ENCODE measurements around the gene TGFB2. TPM values are rescaled to one million over a fixed set of nuclear protein-coding genes. Genes with fewer than 3 reads are reported as not detected.

The TGFB2 gene
- total RNA-seq, 4 donors from 2014 or later, result 0.40 to 1.9 (median 0.57) TPM

DNA sequence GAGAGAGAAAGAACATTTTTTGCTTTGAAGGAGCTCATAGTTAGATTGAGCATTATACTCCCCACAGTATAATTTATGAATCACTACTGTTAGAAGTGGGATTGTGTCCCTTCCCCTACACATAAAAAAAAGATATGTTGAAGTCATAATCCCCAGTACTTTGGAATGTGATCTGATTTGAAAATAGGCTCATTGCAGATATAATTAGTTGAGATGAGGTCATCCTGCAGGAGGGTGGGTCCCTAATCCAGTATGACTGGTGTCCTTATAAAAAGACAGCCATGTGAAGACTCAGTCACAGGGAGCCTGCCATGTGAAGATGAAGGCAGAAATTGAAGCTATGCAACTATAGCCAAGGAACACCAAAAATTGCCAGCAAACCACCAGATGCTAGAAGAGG lies 76.4 kb downstream of the TGFB2 start:
- intact Hi-C loops (cut with DNase I), result no loop called here

DNA sequence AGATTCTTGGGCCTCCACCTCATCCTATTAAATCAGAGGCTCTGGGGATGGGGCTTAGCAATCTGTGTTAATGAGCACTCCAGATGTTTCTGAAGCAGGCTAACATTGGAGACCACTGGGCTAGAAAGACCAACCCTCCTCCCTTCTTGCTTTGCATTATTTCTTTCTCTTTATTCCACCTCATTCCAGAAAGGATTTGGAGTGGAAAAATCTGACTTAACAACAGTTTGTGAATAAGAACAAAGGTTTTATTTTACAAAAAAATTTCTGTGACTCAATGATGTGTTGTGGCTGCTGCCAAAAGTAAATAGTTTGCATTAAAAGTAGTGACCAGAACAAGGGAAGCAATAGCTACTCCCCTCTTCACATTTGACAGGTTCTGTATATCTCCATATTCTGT lies 79.4 kb downstream of the TGFB2 start:
- no peaks in the 10 kb centered on the region for H3K27me3 ChIP-seq
- no peak for DNase-seq
- H3K36me3 ChIP-seq, result no peaks in the 10 kb centered on the region
- H3K9me3 ChIP-seq, result no peaks in the 10 kb centered on the region
- H3K4me3 ChIP-seq, result no peak overlapping the region
- TF ChIP-seq, protein P1, sequence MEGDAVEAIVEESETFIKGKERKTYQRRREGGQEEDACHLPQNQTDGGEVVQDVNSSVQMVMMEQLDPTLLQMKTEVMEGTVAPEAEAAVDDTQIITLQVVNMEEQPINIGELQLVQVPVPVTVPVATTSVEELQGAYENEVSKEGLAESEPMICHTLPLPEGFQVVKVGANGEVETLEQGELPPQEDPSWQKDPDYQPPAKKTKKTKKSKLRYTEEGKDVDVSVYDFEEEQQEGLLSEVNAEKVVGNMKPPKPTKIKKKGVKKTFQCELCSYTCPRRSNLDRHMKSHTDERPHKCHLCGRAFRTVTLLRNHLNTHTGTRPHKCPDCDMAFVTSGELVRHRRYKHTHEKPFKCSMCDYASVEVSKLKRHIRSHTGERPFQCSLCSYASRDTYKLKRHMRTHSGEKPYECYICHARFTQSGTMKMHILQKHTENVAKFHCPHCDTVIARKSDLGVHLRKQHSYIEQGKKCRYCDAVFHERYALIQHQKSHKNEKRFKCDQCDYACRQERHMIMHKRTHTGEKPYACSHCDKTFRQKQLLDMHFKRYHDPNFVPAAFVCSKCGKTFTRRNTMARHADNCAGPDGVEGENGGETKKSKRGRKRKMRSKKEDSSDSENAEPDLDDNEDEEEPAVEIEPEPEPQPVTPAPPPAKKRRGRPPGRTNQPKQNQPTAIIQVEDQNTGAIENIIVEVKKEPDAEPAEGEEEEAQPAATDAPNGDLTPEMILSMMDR (IDR thresholded peaks at IDR 0.05), result no peak
- TF ChIP-seq POLR2A (IDR thresholded peaks at IDR 0.05), result no peak
- intact Hi-C loops (cut with DNase I), result no loop called here
- H3K27ac ChIP-seq, result no peak overlapping the region
- H3K4me1 ChIP-seq, result no peaks in the 10 kb centered on the region

More for the DNA sequence above, 76.4 kb downstream of the TGFB2 start:
- Histone ChIP-seq H3K27ac (no peak overlapping the region), H3K4me3 (no peak overlapping the region), H3K4me1 (no peaks in the 10 kb centered on the region), H3K36me3 (no peaks in the 10 kb centered on the region), H3K27me3 (no peaks in the 10 kb centered on the region), H3K9me3 (no peaks in the 10 kb centered on the region)
- DNase-seq, result no peak
- TF ChIP-seq, protein P1 (IDR thresholded peaks at IDR 0.05), result no peak
- TF ChIP-seq POLR2A (IDR thresholded peaks at IDR 0.05), result no peak

DNA sequence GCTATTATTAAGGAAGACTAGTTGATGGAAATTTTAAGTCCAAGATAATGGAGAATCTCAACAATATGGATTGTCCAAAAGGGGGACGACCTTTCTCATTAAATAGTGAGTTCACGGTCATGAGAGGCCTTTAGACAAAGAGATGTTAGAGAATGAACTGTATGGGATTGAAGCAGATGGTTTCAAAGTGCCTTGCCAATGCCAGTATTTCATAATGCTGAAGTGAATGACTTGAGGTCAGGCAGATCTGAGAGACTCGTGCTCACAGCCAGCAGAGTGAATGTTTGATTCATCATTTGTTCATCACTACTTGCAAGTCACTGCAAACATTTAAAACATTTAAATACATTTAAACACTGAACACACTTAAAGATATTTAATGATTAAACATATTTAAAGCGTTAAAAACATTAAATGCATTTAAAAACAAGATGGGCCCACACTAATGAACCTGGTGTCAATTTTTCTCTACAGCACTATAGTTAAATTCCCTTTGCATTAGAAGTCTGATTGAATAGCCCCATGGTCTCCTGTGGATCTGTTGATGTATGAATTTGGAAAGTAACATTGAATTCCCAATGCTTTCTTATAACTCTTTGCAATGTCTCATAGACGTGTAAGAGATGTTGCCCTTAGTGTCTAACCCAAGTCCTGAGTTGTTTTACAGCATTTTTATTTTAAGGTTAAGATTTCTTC lies 80.7 kb downstream of the TGFB2 start:
- H3K4me1 ChIP-seq, result no peaks in the 10 kb centered on the region
- no peaks in the 10 kb centered on the region for H3K36me3 ChIP-seq
- WGBS, 2 donors, result 57 to 63% methylated on average over 5 of the region's 5 CpGs
- TF ChIP-seq, protein P1 (IDR thresholded peaks at IDR 0.05), result no peak
- no peak for TF ChIP-seq POLR2A (IDR thresholded peaks at IDR 0.05)
- H3K27me3 ChIP-seq, result no peaks in the 10 kb centered on the region
- no peak overlapping the region for H3K4me3 ChIP-seq
- intact Hi-C loops (cut with DNase I), result no loop called here
- no peaks in the 10 kb centered on the region for H3K9me3 ChIP-seq
- DNase-seq, result no peak
- H3K27ac ChIP-seq, result no peak overlapping the region

DNA sequence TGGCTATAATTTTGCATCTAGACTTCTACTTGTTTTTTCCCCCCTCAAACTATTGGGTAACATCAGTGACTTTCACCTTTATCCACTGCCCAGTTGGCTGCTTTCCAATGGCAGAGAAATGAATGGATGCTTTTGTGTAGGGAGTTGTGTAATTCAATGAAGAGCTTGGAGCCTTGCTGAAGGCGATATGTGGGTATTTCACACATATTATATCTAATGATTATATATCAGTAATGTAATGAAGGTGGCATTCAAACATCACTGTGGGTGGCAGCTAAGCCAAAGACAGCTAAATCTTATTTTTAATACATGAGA lies 81.2 kb downstream of the TGFB2 start:
- no peaks in the 10 kb centered on the region for H3K27me3 ChIP-seq
- H3K36me3 ChIP-seq, result no peaks in the 10 kb centered on the region
- H3K4me1 ChIP-seq, result no peaks in the 10 kb centered on the region
- no peak for TF ChIP-seq POLR2A (IDR thresholded peaks at IDR 0.05)
- TF ChIP-seq, protein P1 (IDR thresholded peaks at IDR 0.05), result no peak
- 67 to 93% methylated on average over 1 of the region's 1 CpG for WGBS, 2 donors
- no peak overlapping the region for H3K4me3 ChIP-seq
- intact Hi-C loops (cut with DNase I), result no loop called here
- no peak for DNase-seq
- no peaks in the 10 kb centered on the region for H3K9me3 ChIP-seq
- no peak overlapping the region for H3K27ac ChIP-seq

DNA sequence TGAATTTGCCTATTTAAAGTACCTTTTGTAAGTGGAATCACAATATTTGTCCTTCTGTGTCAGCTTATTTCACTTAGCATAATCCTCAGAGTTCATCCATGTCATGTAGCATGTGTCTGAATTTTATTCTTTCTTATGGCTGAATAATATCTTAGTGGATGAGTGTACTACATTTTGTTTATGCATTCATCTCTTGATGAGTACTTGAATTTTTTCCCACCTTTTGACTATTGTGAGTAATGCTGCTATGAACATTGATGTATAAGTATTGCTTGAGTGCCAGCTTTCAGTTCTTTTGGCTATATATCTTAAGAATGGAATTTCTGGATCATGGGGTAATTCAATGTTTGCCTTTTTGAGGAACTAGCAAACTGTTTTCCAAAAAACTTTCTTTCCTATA lies 84.2 kb downstream of the TGFB2 start:
- no peaks in the 10 kb centered on the region for H3K4me1 ChIP-seq
- H3K27me3 ChIP-seq, result no peaks in the 10 kb centered on the region
- no peaks in the 10 kb centered on the region for H3K9me3 ChIP-seq
- H3K4me3 ChIP-seq, result no peak overlapping the region
- DNase-seq, result no peak
- no peak for TF ChIP-seq POLR2A (IDR thresholded peaks at IDR 0.05)
- TF ChIP-seq, protein P1 (IDR thresholded peaks at IDR 0.05), result no peak
- intact Hi-C loops (cut with DNase I), result no loop called here
- H3K36me3 ChIP-seq, result no peaks in the 10 kb centered on the region
- H3K27ac ChIP-seq, result no peak overlapping the region
